ENCODE data around the gene ALCAM. TPM values are rescaled to one million over a fixed set of nuclear protein-coding genes. Genes with fewer than 3 reads are reported as not detected.

The ALCAM gene
- polyA plus RNA-seq, 1 of the 3 experiments (the other 2 are of a cell fraction) = 58.3 TPM

DNA sequence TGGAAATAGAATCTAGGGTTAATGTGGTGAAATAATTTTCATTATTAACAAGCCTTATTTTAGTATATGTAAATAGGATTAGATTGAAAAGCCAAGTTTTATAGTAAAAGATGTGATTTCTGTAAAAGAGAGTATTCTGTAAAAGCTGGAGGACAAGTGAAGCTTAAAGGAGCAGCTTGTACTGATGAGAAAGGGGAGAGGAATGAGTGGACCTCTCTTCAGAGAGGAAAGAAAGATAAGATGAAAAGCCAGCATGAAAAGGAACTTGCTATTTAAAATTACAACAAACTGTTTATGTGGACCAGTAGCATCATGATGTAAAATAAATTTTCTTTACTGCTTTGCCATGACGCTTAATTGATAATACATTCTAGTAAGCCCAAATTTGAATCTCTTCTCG is 18.5 kb downstream of the ALCAM start:
- Histone ChIP-seq H4K20me1 (ENCODE audit: insufficient read depth) (peaks cover 12% of the 10 kb centered on the region; the same call in 1 of the 2 replicates), H3K9me3 (peaks cover under 1% of the 10 kb centered on the region; the same call in 1 of the 2 replicates), H3K36me3 (replicated peaks in 1 of 2; ENCODE audit: control insufficient read depth in 1 of 2, insufficient read depth in 2 of 2, low read length in 1 of 2) (peaks cover 5 to 33% of the 10 kb centered on the region in 2 experiments), H3K79me2 (ENCODE audit: insufficient read depth) (peaks cover 99% of the 10 kb centered on the region), H2AFZ (ENCODE audit: low read depth) (no peak overlapping the region), H3K9ac (no peak overlapping the region), H3K27ac (ENCODE audit: low read depth in 2 of 2, low read length in 1 of 2) (no peak overlapping the region), H3F3A (replicated peaks; ENCODE audit: insufficient read depth) (peaks cover 27% of the 10 kb centered on the region), H3K27me3 (ENCODE audit: insufficient read depth) (no peaks in the 10 kb centered on the region), H3K4me2 (no peak overlapping the region), H3K4me1 (ENCODE audit: control insufficient read depth in 1 of 2, insufficient read depth in 2 of 2, low read depth in 1 of 2, low read length in 1 of 2) (peaks cover 0 to 18% of the 10 kb centered on the region in 2 experiments; a peak in 2 of 4 replicates), H3K9me2 (no peaks in the 10 kb centered on the region), H3K4me3 (ENCODE audit: low read depth in 2 of 2, low read length in 1 of 2) (no peak overlapping the region)
- TF ChIP-seq RCOR1 (IDR thresholded peaks at IDR 0.05; ENCODE audit: low read length) = no peak
- no peak for TF ChIP-seq EP300 (IDR thresholded peaks at IDR 0.05; ENCODE audit: borderline replicate concordance in 1 of 2, low read depth in 1 of 2, low read length in 1 of 2)
- no peak for TF ChIP-seq USF2 (IDR thresholded peaks at IDR 0.05; ENCODE audit: borderline replicate concordance, low read depth, low read length)
- TF ChIP-seq SIN3A (IDR thresholded peaks at IDR 0.05; ENCODE audit: borderline replicate concordance, low read depth, low read length) = no peak
- no peak for TF ChIP-seq RAD21 (IDR thresholded peaks at IDR 0.05; ENCODE audit: low read length)
- TF ChIP-seq CHD2 (IDR thresholded peaks at IDR 0.05; ENCODE audit: low read length, partially characterized antibody) = no peak
- no peak for TF ChIP-seq YY1 (IDR thresholded peaks at IDR 0.05; ENCODE audit: low read depth)
- no peak for TF ChIP-seq RFX5 (IDR thresholded peaks at IDR 0.05; ENCODE audit: low read length)
- TF ChIP-seq NRF1 (IDR thresholded peaks at IDR 0.05; ENCODE audit: low read depth, low read length) = no peak
- no peak for TF ChIP-seq SMC3 (IDR thresholded peaks at IDR 0.05; ENCODE audit: low read depth, low read length)
- no peak for TF ChIP-seq IRF3 (IDR thresholded peaks at IDR 0.05; ENCODE audit: low read depth, low read length)
- ChIA-PET POLR2A (no interaction called here), CTCF (no interaction called here)
- WGBS (ENCODE audit: low lambda C conversion rate) = 93% methylated on average over 2 of the region's 2 CpGs
- no peak for DNase-seq

- Histone ChIP-seq H3K4me2 (no peak overlapping the region), H3K79me2 (ENCODE audit: insufficient read depth) (peaks cover 99% of the 10 kb centered on the region), H3K9ac (no peak overlapping the region), H3K4me3 (ENCODE audit: low read depth in 2 of 2, low read length in 1 of 2) (no peak overlapping the region), H3K36me3 (replicated peaks in 1 of 2; ENCODE audit: control insufficient read depth in 1 of 2, insufficient read depth in 2 of 2, low read length in 1 of 2) (peaks cover 2 to 32% of the 10 kb centered on the region in 2 experiments), H3K27me3 (ENCODE audit: insufficient read depth) (no peaks in the 10 kb centered on the region), H3K9me2 (no peaks in the 10 kb centered on the region), H4K20me1 (ENCODE audit: insufficient read depth) (peaks cover 12% of the 10 kb centered on the region; the same call in 1 of the 2 replicates), H3K27ac (ENCODE audit: low read depth in 2 of 2, low read length in 1 of 2) (peak overlapping the region in 1 of 2 experiments; percentile 22; a peak in 1 of 4 replicates), H3K9me3 (peaks cover 7% of the 10 kb centered on the region; the same call in 1 of the 2 replicates), H2AFZ (ENCODE audit: low read depth) (no peak overlapping the region), H3F3A (replicated peaks; ENCODE audit: insufficient read depth) (peaks cover 27% of the 10 kb centered on the region), H3K4me1 (ENCODE audit: control insufficient read depth in 1 of 2, insufficient read depth in 2 of 2, low read depth in 1 of 2, low read length in 1 of 2) (peaks cover 0 to 18% of the 10 kb centered on the region in 2 experiments; a peak in 2 of 4 replicates)
- ChIA-PET CTCF (no interaction called here), POLR2A (no interaction called here)
- TF ChIP-seq RXRA (IDR thresholded peaks at IDR 0.05; ENCODE audit: borderline replicate concordance, low read depth) (no peak), FOSL2 (IDR thresholded peaks at IDR 0.05; ENCODE audit: borderline replicate concordance, low read depth) (no peak), TCF12 (IDR thresholded peaks at IDR 0.05) (peak; percentile 68)
- no peak for DNase-seq
Observed at GRCh38 chr3:105385819-105386508, 19.3 kb downstream of the ALCAM start.

All from SK-N-SH (cell line).